GM21367 (cell line): ENCODE data around the gene CRNKL1.

Experiments
- ATAC-seq: cut with Tn5 transposase; IDR thresholded peaks from one replicate; pipeline ENCODE4 v1.9.1; 2021; ENCODE audit not compliant: unreplicated experiment

CRNKL1 gene

DNA sequence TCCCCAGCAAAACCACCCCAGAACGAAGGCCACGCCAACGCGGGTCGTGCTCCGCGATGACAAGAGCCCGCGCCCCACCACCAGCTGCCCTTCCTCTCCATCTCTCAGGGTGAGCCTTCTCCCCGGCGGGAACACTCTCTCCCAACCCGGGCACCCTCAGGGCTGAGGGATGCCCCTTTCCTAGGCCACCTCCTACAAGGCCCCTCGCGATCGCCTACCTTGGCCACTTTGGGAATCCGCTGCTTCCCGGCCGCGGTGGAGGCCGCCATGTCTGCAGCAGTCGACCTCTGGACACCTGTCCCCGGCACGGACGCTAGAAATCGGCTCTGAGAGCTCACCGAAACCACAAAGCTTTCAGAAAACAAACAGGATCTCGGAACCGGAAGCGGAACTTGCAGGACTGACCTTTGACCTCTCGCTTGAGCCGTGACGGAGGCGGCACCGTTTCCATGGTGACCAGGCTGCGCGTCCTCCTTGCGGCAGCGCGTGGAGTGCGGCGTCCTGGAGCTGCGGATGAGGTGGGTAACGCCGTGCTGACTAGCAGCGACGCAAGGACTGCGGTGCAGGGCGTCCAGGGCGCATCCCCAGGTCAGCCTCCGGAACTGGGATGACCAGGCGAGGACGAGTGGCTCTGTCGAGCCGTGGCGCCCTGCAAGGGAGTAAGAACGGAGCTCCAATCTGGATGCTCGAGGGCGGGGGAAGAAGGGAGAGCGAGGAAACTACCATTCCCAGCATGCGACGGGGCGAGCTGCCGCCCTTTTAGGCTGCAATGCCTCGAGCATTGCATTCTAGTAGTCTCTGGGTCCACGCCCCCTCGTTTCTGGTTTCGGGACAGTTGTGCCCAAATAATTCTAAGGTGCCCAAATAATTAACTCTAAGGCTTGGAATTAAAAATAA is at the start of gene CRNKL1, which contains the start of gene CFAP61:
Gene CRNKL1 (minus strand): TSS at position 393 of the 897 bp plus-strand sequence. CDS start 124 bp downstream, at position 269.
Gene CFAP61 (plus strand): TSS at position 459 of the 897 bp plus-strand sequence. CDS start 4,122 bp downstream, outside the sequence.
- ATAC-seq, result peak; percentile 92

DNA sequence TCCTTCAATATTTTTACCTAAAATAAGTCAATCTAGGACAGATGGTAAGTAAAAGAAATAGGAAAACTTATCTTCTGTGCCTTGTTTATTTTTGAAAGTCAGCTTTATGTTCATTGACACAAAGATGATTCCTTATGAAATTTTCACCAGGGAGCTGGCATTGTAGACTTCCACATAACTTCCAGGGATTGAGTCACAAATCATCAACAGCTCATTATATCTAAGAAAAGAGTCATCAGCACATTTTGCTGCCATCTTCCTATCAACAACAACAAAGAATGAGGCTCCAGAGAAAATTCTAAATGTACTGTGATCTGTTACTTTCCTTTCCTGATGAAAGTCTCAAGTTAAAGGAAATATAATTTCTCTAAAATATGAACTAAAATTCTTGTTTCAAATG is 48.6 kb upstream of the CRNKL1 start:
- ATAC-seq, result no peak

DNA sequence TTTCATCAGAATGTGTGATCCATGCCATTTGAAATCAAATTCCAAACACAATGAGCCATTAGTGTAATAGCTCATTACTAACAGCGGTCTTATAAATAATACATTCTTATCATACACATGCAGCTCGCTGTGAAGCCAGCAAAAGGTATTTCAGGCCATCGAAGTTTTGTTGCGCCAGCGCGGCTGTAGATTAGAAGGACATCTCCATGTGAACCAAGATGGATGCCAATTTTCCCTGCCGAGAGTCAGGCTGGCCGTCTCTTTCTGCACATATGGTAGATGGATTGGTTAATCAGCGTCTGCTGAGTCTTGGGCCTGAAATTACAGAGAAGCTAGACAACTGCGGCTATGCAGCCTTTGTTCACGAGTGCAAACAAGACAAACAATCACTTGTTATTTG is 44.2 kb upstream of the CRNKL1 start:
- ATAC-seq, result no peak

DNA sequence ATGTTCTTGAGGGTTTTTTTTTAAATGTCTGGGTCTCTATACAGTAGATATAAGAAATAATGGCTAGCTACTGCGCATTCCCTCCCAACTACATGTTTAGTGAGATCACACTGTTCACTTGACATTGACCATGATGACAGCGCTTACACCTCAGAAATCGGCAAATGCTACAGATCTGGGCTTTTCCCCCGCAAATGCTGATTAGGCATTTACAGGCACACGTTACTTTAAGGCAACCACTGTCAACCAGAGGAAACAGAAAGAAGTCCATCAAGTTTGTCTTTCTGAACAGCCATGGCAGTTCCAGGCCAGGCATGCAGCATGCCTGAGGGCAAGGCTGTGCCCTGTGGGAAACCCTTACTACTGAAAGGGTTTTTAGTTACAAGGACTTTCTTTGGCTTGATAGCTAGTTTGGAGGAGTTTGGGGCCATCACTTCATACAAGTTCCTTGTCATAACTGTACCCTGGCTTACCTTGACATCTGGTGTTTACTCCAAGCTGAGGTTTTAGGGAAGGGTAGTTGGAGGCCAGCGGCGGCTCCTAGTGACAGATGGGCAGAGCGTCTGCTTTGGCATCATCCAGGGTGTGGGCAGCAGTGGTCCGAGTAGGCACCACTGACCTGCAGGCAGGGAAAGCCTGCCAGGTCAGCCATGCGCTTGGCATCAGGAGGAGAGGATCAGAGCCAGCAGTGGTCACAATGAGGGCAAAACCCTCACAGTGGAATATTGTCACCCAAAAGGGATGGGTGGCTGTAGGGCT is 43.0 kb upstream of the CRNKL1 start:
- ATAC-seq, result no peak

DNA sequence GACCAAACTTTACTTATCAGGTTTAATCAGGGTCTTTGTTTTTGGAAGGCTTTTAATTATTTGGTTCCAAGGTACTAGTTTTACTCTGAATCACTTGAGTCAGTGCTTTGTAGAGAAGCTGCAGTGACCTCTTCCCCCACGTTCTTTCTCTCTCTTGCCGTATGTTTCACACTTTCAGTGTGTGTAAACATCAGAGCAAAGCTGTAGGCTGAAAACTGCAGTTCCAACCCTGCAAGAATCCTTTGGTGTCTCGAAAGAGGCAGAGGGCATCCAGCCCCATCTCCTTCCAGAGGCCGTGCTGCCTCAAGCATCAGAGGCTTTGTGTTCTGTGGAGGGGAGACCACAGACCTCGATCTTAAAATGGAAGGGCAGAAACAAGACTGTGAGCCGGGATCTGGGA is 42.1 kb upstream of the CRNKL1 start:
- no peak for ATAC-seq

DNA sequence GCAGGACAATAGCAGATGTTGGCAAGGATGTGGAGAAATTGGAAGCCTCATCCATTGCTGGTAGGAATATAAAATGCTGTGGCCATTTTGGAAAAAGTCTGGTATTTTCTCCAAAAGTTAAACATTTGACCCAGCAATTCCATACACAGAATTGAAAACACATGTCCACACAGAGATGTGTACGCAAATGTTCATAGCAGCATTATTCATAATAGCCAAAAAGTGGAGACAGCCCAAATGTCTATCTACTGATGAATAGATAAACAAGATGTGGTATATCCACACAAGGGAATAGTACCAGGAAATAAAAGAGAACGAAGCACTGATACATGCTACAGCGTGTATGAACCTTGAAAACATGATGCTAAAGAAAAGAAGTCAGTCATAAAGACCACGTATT is 40.6 kb upstream of the CRNKL1 start:
- no peak for ATAC-seq

DNA sequence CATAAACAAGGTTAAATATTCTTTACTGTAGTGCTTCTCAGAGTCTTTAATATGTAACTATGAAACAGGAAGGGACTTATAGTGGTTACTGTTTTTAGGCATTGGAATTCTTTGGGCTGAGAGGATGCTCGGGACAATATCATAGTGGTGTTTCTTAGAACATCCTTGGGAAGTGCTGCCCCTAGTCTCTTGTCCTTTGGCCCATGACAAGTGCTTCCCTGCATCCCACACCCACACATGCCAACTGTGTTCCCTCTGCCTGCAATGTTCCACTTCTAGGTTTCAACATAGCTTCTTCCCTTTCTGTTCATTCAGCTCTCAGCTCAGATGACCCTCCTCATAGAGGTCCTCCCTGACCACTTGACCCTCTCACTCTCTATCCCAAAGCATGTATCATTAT is 37.7 kb upstream of the CRNKL1 start:
- ATAC-seq, result no peak

DNA sequence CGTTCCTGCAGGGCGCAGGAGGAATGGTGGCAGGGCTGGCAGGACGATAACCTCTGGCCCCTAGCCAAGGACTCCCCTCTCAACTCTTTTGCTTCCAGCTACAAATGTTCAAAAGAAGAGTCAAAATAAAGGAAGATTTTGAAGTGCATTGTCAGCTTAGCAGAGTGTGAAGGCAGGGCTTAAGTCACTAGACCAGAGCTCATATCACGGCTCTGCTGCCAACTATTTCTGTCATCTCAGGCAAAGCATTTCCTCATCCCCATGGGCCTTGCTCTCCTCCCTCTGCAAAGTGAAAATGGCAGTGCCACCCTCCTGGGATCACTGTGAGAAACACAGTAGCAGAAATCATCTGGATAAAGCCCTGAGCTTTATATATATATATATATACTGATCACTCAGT is 36.8 kb upstream of the CRNKL1 start:
- no peak for ATAC-seq

DNA sequence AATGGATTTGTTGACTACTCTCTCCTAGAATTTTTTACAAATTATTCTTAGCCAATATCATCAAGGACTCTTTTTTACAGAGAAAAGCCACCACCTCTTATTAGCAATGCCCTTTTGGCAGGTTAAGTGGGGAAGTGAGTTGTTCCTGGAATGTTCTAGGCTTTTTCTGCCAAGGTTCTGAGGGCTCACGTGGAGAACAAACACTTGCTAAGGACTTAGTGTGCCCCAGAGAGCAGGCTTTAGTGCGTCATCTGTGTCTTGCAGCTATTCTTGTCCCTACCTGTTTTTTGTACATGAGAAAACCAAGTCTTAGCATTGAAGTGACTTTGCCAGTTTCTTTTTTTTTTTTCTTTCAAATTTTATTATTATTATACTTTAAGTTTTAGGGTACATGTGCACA is 33.5 kb upstream of the CRNKL1 start:
- ATAC-seq, result no peak

DNA sequence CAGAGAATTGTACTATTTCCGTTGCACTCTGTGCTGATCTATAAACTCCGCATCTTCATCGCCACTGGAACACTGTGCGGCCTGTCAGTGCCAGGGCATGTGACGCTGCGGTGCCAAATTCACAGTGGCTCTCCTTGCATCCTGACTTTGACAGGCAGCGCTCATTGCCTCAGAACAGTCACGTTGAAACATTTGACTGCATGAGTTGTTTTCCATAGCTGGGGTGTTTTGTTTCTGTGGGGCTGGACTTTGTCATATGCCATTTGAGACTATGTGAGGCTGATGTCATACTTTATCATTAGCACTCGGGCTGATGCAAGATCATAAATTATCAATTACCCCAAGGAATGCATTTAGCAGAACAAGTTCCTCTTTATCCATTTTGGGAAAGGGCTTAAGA is 32.8 kb upstream of the CRNKL1 start:
- ATAC-seq, result no peak

DNA sequence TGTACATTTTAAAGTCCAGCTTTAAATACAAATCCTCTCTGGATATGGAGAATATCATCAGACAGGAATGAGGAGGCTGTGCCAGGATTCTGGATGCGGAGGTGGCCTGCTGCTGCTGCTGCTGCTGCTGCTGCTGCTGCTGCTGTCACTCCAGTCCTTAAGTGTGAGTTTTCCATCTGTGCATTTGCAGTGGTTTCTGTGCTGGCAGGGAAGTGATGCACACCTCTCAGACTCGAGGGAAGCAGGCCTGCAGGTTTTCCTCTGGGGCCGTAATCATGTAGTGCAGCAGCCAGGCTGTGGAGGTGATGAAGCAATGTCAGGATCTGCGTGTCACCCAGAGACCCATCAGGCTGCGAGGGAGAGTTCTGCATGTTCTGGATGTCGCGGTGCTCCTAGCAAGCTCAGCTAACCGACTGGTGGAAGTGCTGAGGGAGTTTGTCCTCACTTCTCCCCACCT is 32.1 kb upstream of the CRNKL1 start:
- no peak for ATAC-seq

DNA sequence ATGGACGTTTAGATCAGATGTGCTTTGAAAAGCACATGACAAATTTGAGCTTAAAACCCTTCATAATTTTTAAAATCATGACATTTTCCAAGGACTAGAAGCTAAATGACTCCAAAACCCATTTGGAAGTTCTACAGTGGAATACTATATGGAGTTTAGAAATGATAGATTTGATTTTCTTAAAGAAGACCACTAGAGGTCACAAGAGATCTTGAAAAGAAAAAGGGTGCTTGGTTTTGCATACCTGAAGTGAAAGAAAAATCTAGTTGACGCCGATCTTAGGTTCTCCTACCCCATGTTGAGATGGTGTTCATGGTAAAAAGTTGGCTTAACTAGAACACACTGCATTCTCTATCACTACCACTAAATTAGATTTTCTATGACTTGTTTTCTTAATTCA is 31.5 kb upstream of the CRNKL1 start:
- no peak for ATAC-seq

DNA sequence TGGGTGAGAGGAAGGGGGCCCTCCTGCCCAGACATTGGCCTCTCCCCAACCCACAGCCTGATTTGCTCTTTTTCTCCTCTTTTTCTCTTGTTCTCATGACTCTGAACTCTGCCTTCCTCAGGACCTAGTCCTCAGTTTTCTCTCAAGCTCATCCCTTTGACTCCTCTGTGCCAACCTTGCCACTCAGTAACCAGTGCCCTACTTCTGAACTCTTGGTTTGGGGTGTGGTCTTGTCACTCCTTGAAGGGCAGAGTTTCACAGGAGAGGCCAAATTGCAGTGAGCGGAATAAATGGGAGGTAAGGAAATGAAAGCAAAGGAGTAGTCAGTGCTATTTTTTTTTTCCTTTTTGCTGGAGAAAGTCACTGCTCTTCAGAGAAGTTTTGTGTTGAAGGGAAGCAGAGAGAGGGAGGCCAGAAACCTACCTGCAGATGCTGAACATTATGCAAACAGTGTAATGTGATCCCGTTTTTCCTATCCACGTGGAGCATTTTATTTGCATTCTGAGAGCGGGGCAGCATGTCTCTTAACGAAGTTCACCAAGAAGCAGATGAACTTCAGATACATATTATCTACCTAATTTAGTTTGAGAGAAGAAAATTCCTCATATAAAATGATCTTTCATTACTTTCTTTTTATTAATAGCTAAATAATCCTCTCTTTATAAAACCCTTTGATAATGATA is 27.0 kb upstream of the CRNKL1 start:
- no peak for ATAC-seq

DNA sequence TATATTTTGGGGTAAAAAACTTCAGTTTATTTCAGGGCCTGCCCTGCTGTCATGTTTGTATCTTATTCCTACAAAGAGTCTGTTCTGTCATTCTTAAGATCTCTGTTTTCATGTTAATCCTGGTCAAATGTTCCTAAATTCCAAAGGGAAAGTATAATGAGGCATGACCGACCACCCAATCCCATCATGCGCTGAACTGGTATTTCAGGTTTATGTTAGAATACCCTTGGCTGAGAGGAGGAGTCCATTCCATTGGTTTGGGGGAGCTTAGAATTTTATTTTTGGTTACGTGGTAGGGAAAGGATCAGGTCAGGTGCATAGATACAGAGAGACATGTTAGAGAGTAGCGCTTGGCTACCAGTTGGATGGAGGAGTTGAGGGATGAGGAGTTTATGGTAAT is 25.8 kb upstream of the CRNKL1 start:
- no peak for ATAC-seq

DNA sequence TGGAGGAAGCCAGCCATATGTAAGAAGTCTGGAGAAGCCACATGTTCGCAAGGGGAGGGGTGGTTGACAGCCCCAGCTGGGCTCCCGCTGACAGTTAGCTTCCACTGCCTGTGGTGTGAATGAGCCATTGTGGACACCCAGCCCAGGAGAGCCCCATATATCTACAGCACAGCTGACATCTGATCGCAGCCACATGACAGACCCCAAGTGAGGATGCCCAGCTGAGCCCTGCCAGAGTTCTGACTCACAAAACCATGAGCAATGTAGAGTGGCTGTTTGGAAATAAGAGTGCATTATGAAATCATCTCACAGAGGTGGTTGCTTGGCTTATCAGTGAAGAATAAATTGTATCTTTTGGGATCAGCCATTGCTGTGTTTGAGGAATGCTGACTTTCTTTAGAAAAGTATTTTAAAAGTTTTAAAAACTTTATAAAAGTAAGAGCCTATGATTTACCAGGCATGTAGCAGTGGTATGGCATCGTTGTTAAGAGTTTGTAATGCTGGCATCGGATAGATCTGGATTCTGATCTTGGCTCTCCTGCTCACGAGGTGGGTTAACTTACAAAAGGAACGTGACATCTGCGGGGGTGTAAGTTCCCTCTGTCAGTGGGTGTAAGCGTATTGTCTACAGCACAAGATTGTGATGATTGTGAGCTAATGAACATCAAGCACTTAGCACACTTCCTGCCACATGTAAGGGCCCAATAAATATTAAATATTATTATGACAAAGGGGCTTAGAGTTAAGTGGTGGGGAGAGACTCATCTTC is 24.2 kb upstream of the CRNKL1 start:
- ATAC-seq, result no peak

DNA sequence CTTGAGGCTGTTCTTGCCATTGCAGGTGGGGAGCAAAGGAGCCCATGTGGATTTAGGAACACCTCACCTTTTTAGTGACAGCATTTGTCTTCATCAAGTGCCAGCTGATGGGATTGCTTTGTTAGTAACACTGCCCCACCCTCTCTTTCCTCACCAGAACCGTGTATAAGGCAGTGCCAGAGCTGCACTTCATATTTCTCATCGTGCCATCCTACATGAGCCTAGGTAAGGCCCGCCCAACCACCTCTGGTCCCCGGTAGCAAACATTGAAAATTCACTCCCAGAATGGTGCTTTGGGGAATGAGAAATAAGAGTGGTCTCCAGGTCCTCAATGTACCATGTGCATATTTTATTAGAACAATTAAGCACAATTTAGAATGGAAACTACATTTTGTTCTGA is 22.8 kb upstream of the CRNKL1 start:
- no peak for ATAC-seq

DNA sequence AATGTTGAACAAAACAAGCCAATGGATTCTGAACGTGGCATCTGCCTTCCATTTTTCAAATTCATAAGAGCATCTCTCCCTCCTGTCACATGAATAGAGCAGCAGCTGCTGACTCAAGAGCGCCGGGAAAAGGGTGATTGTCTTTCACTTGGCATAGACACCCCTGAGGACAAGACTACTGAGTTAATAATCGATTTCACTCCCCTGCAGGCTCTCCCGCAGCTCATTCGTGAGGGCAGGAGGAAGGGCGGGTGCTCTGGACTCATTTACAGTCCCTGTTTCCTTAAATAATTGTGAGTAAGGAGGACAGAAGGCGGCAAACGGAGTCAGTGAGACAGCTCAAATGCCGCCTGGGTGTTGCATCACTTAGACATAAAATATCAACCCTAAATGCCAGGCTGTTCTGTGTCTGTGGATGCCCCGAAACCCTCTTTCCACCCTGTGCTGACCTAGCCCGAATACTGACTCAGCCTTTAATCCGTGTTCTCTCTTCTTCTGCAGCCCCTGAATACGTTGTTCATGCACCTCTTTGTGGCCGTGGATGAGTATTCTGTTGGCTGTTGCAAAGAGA is 21.6 kb upstream of the CRNKL1 start:
- ATAC-seq, result no peak

DNA sequence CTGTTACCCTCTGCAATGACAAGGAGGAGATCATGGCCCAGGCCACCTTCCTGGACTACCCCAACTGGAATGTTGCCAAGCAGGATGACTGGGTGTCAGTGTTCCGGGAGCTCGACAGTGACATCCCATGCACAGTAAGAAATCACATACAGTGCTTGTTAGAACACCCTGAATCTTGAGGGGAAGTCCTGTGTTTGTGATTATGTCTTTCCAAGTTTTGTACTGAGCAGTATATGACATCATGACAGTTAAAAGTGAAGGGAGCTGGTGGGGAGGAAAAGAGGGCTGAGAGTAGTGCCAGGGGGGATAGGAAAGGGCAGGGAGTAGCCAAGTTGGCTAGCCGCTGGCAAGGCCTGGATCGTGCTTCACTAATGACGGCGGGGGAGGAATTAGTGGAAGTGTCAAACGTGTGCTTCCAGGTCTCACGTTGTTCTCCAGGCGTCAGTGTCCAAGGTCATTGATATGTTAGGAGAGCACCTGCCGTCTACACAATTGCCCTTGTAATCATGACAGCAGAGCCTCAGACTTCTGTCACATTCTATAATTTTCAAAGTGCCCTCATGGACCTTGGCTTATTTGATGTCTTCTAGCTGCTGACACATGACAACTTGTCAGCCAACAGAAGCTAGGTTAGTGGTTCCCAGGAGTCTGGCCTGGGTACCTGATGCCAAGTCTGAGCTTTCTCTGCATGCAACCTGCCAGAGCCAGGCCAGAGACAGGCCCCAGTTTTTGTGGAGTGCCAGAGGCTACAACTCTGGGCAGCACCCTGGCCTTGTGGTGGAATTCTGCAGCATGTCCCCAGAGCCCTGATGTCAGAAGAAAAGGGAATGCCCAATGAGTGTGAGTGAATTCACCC is 18.8 kb upstream of the CRNKL1 start:
- no peak for ATAC-seq

DNA sequence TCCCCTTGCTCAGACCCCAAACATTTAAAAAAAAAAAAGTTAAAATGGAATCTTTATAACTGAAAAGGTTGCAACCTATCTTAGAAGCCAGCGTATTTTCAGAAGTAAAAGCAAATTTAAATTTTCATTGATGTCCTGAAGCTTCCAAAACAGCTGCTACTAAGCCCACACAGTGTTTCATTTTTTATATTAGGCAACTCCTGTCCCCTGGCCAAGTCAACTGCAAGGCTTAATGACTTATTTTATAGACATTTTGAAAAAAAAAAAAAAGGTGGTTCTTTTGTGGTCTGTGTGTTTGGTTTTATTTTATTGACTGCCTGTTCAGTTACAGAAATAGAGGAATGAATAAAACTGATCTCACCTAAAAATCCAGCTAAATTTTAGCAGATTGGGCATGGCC is 13.1 kb upstream of the CRNKL1 start:
- no peak for ATAC-seq
